ENCODE data around the gene ZNF106. TPM values are rescaled to one million over a fixed set of nuclear protein-coding genes. Genes with fewer than 3 reads are reported as not detected.

ZNF106 gene
- total RNA-seq, 1 experiment from 2014 or later, result 34.7 TPM

DNA sequence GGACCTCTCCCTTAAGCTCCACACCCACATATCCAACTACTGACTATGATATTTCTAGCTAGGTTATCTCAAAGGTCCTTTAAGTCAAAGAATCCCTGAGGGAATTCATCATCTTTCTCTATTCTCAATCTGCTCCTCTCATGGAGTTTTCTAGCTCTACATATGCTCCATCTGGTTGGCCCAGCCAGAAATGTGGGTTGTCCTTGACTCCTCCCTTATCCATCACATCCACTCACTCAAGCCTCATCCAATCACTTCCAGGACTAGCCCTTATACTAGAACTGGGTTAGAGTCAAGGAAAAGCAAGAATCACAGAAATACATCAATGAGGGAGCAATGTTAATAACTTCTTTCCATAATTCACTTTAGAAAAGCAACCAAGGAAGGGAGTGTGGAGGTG is 45.4 kb downstream of the ZNF106 start:
- no peak overlapping the region for H3K27ac Mint-ChIP-seq (ENCODE audit: unreplicated experiment)
- BruUV-seq (replicated peaks), result no TSS peak
- CTCF ChIA-PET, result no interaction called here

DNA sequence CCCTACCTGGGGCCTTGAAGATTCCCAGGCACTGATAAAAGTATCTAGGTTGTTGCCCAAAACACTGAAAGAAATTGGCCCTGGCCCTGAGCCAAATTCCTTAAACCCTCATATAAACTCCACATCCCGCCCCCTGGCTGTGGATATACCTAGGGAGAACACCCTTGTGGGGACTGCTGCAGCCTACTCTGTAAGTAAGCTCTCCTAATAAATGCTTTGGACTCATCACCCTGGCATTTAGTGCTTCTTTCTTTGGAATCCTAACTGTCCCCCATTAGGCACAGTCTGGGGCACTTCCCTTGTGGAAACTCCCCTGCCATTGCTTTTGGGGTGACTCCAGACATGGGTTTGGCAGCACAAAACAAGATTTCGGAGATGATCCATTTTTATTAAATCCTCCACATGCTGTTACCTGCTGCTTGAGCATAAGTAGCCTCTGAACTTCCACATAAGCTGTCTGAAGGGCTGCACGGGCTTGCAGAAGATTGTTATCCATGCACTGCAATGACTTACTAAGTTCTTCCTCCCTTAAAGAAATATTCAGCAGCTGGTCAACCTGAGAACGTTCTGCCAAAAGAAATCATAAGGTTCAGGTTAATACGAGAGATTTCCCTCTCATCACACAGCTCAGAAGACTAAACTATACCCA is 46.4 kb downstream of the ZNF106 start:
- TF ChIP-seq, protein P1, sequence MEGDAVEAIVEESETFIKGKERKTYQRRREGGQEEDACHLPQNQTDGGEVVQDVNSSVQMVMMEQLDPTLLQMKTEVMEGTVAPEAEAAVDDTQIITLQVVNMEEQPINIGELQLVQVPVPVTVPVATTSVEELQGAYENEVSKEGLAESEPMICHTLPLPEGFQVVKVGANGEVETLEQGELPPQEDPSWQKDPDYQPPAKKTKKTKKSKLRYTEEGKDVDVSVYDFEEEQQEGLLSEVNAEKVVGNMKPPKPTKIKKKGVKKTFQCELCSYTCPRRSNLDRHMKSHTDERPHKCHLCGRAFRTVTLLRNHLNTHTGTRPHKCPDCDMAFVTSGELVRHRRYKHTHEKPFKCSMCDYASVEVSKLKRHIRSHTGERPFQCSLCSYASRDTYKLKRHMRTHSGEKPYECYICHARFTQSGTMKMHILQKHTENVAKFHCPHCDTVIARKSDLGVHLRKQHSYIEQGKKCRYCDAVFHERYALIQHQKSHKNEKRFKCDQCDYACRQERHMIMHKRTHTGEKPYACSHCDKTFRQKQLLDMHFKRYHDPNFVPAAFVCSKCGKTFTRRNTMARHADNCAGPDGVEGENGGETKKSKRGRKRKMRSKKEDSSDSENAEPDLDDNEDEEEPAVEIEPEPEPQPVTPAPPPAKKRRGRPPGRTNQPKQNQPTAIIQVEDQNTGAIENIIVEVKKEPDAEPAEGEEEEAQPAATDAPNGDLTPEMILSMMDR (IDR thresholded peaks at IDR 0.05; ENCODE audit: unreplicated experiment), result no peak
- no TSS peak for BruUV-seq (replicated peaks)
- Mint-ChIP-seq H3K4me1 (ENCODE audit: low read depth, unreplicated experiment) (no peaks in the 10 kb centered on the region), H3K4me3 (ENCODE audit: low read depth, unreplicated experiment) (no peak overlapping the region), H3K9me3 (ENCODE audit: low read depth, unreplicated experiment) (no peaks in the 10 kb centered on the region), H3K27me3 (ENCODE audit: unreplicated experiment) (no peaks in the 10 kb centered on the region), H3K36me3 (ENCODE audit: insufficient read depth, unreplicated experiment) (peaks cover 15% of the 10 kb centered on the region), H3K27ac (ENCODE audit: unreplicated experiment) (no peak overlapping the region)
- CTCF ChIA-PET, result no interaction called here
- no peak for DNase-seq
- intact Hi-C loops (cut with micrococcal nuclease; ENCODE audit: unreplicated experiment), result no loop called here

More for the DNA sequence above, 45.4 kb downstream of the ZNF106 start:
- Mint-ChIP-seq H3K9me3 (ENCODE audit: low read depth, unreplicated experiment) (no peaks in the 10 kb centered on the region), H3K4me1 (ENCODE audit: low read depth, unreplicated experiment) (no peaks in the 10 kb centered on the region), H3K36me3 (ENCODE audit: insufficient read depth, unreplicated experiment) (peaks cover 11% of the 10 kb centered on the region), H3K27me3 (ENCODE audit: unreplicated experiment) (no peaks in the 10 kb centered on the region), H3K4me3 (ENCODE audit: low read depth, unreplicated experiment) (no peak overlapping the region)
- no peak for DNase-seq
- TF ChIP-seq, protein P1 (IDR thresholded peaks at IDR 0.05; ENCODE audit: unreplicated experiment), result no peak
- intact Hi-C loops (cut with micrococcal nuclease; ENCODE audit: unreplicated experiment), result no loop called here

DNA sequence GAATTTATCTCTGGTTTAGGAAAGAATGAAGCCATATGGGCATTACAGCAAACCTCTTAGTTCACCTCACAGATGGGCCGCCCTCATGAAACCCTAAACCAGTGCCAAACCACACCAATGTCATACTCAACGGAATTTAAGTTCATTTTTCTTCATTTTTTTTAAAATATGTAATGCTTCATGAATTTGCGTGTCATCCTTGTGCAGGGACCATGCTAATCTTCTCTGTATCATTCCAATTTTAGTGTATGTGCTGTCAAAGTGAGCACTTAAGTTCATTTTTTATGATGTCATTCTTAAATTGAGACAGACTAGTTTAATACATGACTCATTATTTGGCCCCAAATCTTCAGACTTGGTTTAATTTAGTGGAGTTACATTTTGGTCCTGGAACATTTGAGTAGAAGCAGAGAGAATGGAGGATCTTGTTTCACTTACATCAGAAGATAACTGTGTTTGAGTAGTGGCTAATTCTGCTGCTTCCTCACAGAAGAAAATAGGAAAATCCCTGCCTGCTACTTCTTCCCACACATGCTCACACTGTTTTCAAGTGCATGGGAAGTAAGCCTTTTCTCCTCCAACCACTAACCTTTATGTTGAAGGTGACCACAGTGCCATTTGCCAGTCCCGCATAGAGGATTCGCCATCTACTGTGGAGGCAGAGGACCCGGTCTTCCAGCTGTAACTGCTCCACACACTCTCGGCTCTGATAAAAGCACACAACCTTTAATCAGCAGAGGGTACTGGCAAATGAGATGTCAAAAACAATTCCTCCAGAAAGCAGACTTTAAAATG is 63.3 kb downstream of the ZNF106 start:
- Mint-ChIP-seq H3K27me3 (ENCODE audit: unreplicated experiment) (no peaks in the 10 kb centered on the region), H3K9me3 (ENCODE audit: low read depth, unreplicated experiment) (no peaks in the 10 kb centered on the region), H3K27ac (ENCODE audit: unreplicated experiment) (no peak overlapping the region), H3K36me3 (ENCODE audit: insufficient read depth, unreplicated experiment) (peaks cover 18% of the 10 kb centered on the region), H3K4me1 (ENCODE audit: low read depth, unreplicated experiment) (no peaks in the 10 kb centered on the region), H3K4me3 (ENCODE audit: low read depth, unreplicated experiment) (no peak overlapping the region)
- CTCF ChIA-PET, result no interaction called here
- no TSS peak for BruUV-seq (replicated peaks)
- DNase-seq, result no peak
- intact Hi-C loops (cut with micrococcal nuclease; ENCODE audit: unreplicated experiment), result no loop called here
- TF ChIP-seq, protein P1 (IDR thresholded peaks at IDR 0.05; ENCODE audit: unreplicated experiment), result no peak

DNA sequence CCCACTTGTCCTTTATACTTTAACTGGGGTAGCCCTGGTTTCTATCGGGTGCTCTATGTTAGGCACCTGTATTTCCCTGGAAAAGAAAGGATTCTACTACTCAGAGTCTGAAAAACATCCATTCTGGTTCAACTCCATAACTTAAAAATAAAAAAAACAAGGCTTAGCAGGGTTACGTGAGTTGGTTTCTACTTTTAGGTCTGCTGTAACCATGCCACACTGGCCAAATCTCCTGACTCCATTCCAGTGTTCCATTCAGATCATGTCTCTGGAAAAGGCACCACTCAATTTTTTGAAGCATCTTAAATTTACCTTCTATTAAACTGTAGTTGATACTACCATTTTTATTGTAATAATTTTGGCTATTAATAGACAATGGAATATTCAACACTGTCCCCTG is 69.6 kb downstream of the ZNF106 start:
- Mint-ChIP-seq H3K36me3 (ENCODE audit: insufficient read depth, unreplicated experiment) (peaks cover 13% of the 10 kb centered on the region), H3K27me3 (ENCODE audit: unreplicated experiment) (no peaks in the 10 kb centered on the region), H3K9me3 (ENCODE audit: low read depth, unreplicated experiment) (no peaks in the 10 kb centered on the region), H3K4me1 (ENCODE audit: low read depth, unreplicated experiment) (no peaks in the 10 kb centered on the region), H3K27ac (ENCODE audit: unreplicated experiment) (no peak overlapping the region), H3K4me3 (ENCODE audit: low read depth, unreplicated experiment) (no peak overlapping the region)
- CTCF ChIA-PET, result no interaction called here
- no TSS peak for BruUV-seq (replicated peaks)
- TF ChIP-seq, protein P1 (IDR thresholded peaks at IDR 0.05; ENCODE audit: unreplicated experiment), result no peak
- DNase-seq, result no peak
- intact Hi-C loops (cut with micrococcal nuclease; ENCODE audit: unreplicated experiment), result no loop called here
